B cell (primary cell): ENCODE measurements around the gene PARD6A. TPM values are rescaled to one million over a fixed set of nuclear protein-coding genes. Genes with fewer than 3 reads are reported as not detected.

Experiments used
- ATAC-seq: fragments of 200-7000 bp; cut with Tn5 transposase; one replicate; pipeline ENCODE4 v1.10.0; 2021; ENCODE audit warnings: low read depth, mild to moderate bottlenecking, moderate number of reproducible peaks, moderate library complexity
- CTCF ChIA-PET: fragments of 350-600 bp; sonication (Branson Sonifier 250); formaldehyde crosslinking; loops from one replicate; lab custom pipeline; 2021; ENCODE audit warnings: antibody characterized with exemption, inconsistent platforms; lab: Charles Lee
- POLR2A ChIA-PET: fragments of 350-600 bp; sonication (Branson Sonifier 250); formaldehyde crosslinking; loops from one replicate; lab custom pipeline; 2021; ENCODE audit warnings: antibody characterized with exemption; lab: Charles Lee
- DNase-seq: peaks from one replicate; pipeline ENCODE4 v3.0.0; 2013
- H2AFZ ChIP-seq: 2 replicates; pipeline ENCODE4 v1.6.1; 2012; ENCODE audit warnings: mild to moderate bottlenecking, low read depth, low read length; ENCODE audit not compliant: insufficient read depth, poor library complexity, severe bottlenecking
- H3K27ac ChIP-seq, 2 donors: 1 replicate in 1 of 2; 2 replicates in 1 of 2; pipeline ENCODE4 v1.5.1; 2012 to 2013; ENCODE audit warnings: low read length in 2 of 2, mild to moderate bottlenecking in 2 of 2, moderate library complexity in 1 of 2
- H3K27me3 ChIP-seq, 4 experiments: fragments of 200-600 bp in 1 of 4; sonication (generic) in 1 of 4; replicated peaks in 1 of 4; 1 replicate in 2 of 4; 2 replicates in 2 of 4; pipeline versions ENCODE4 v1.6.1 to v1.7.0; 2013 to 2016; ENCODE audit warnings: low read length in 3 of 4, mild to moderate bottlenecking in 2 of 4, mixed read lengths in 1 of 4, moderate library complexity in 1 of 4; ENCODE audit not compliant: insufficient read depth in 4 of 4, control insufficient read depth in 3 of 4; ENCODE audit errors: control extremely low read depth in 1 of 4
- H3K36me3 ChIP-seq, 2 experiments: replicated peaks in 1 of 2; 1 replicate in 1 of 2; 2 replicates in 1 of 2; pipeline versions ENCODE4 v1.6.1 to v1.7.1; 2013; ENCODE audit warnings: low read length in 1 of 2; ENCODE audit not compliant: insufficient read depth in 2 of 2, control insufficient read depth in 1 of 2; ENCODE audit errors: control extremely low read depth in 1 of 2, extremely low read depth in 1 of 2
- H3K4me1 ChIP-seq, 2 donors: fragments of 200-600 bp in 1 of 2; sonication (generic) in 1 of 2; 1 replicate in 1 of 2; 2 replicates in 1 of 2; pipeline versions ENCODE4 v1.5.1 to v1.6.1; 2013 to 2017; ENCODE audit warnings: low read length in 2 of 2; ENCODE audit not compliant: control insufficient read depth in 2 of 2, insufficient read depth in 2 of 2
- H3K4me2 ChIP-seq: replicated peaks from 2 replicates; pipeline ENCODE3; 2012; ENCODE audit warnings: mild to moderate bottlenecking, low read depth, low read length; ENCODE audit not compliant: poor library complexity, severe bottlenecking
- H3K4me3 ChIP-seq, 5 experiments: fragments of 200-600 bp in 1 of 5; sonication (generic) in 1 of 5; 1 replicate in 3 of 5; 2 replicates in 2 of 5; pipeline versions ENCODE4 v1.5.1 to v1.7.0; 2011 to 2016; ENCODE audit warnings: low read length in 4 of 5, mild to moderate bottlenecking in 4 of 5, low read depth in 2 of 5, control low read depth in 1 of 5, moderate library complexity in 1 of 5; ENCODE audit not compliant: insufficient read depth in 1 of 5; ENCODE audit errors: control extremely low read depth in 1 of 5, extremely low read depth in 1 of 5
- H3K79me2 ChIP-seq: fragments of 200-600 bp; sonication (generic); one replicate; pipeline ENCODE4 v1.6.0; 2016; ENCODE audit warnings: low read length; ENCODE audit not compliant: control insufficient read depth, insufficient read depth
- H3K9ac ChIP-seq: fragments of 200-600 bp; sonication (generic); 2 replicates; pipeline ENCODE4 v1.6.1; 2017; ENCODE audit warnings: mild to moderate bottlenecking, low read length, moderate library complexity
- H3K9me3 ChIP-seq, 3 donors: one replicate each; pipeline versions ENCODE4 v1.6.1 to v1.7.1; 2013; ENCODE audit warnings: low read length in 2 of 3; ENCODE audit not compliant: control insufficient read depth in 2 of 3, insufficient read depth in 1 of 3; ENCODE audit errors: control extremely low read depth in 1 of 3
- H4K20me1 ChIP-seq: 2 replicates; pipeline ENCODE4 v1.6.0; 2012; ENCODE audit warnings: mild to moderate bottlenecking, low read length; ENCODE audit not compliant: insufficient read depth, control insufficient read depth, poor library complexity, severe bottlenecking
- H3K27ac Mint-ChIP-seq: one replicate; pipeline ENCODE4 v1.8.0; 2021; ENCODE audit warnings: mixed read lengths
- H3K27me3 Mint-ChIP-seq: one replicate; pipeline ENCODE4 v1.8.0; 2021; ENCODE audit warnings: mixed read lengths
- H3K4me1 Mint-ChIP-seq: one replicate; pipeline ENCODE4 v1.8.0; 2021; ENCODE audit warnings: mixed read lengths
- H3K4me3 Mint-ChIP-seq: one replicate; pipeline ENCODE4 v1.8.0; 2021; ENCODE audit warnings: mixed read lengths
- H3K9me3 Mint-ChIP-seq: one replicate; pipeline ENCODE4 v1.8.0; 2022; ENCODE audit warnings: mixed read lengths; ENCODE audit not compliant: insufficient read depth
- CTCF ChIP-seq: fragments of 200-600 bp; IDR thresholded peaks from one replicate; pipeline ENCODE4 v1.8.0; 2022; ENCODE audit warnings: antibody characterized with exemption, mild to moderate bottlenecking
- EZH2 ChIP-seq: IDR thresholded peaks from 2 replicates; pipeline ENCODE4 v1.6.1; 2012; ENCODE audit warnings: borderline replicate concordance, low read depth, mild to moderate bottlenecking, moderate library complexity, low read length; ENCODE audit not compliant: insufficient read depth, poor library complexity, severe bottlenecking
- WGBS: methylation state at CpG from one replicate; pipeline ENCODE4 v1.1.5; 2013; ENCODE audit warnings: missing lambda C conversion rate; ENCODE audit not compliant: insufficient coverage; 5-methylcytosine and 5-hydroxymethylcytosine counted together
- intact Hi-C: fragments of 100-400 bp; cut with micrococcal nuclease; formaldehyde crosslinking; loops from one replicate; pipeline ENCODE4 v1.10.0; 2022
- polyA plus RNA-seq: library from polyadenylated mRNA; depleted of rRNA; stranded (reverse); fragments of >200 nt; gene quantifications from 2 replicates; pipeline ENCODE4 v1.2.3, GENCODE V29; 2012
- total RNA-seq, 2 donors: library from RNA; stranded (reverse); fragments of 120-200 nt in 1 of 2; gene quantifications; 1 replicate in 1 of 2; 2 replicates in 1 of 2; pipeline versions ENCODE4 v1.2.3 to v1.2.4, GENCODE V29; 2013 to 2022

Gene PARD6A
- total and polyA plus RNA-seq, 2 donors (not counting 1 experiment from before 2014, with no cell fraction given): 14.8 to 15.9 TPM

DNA sequence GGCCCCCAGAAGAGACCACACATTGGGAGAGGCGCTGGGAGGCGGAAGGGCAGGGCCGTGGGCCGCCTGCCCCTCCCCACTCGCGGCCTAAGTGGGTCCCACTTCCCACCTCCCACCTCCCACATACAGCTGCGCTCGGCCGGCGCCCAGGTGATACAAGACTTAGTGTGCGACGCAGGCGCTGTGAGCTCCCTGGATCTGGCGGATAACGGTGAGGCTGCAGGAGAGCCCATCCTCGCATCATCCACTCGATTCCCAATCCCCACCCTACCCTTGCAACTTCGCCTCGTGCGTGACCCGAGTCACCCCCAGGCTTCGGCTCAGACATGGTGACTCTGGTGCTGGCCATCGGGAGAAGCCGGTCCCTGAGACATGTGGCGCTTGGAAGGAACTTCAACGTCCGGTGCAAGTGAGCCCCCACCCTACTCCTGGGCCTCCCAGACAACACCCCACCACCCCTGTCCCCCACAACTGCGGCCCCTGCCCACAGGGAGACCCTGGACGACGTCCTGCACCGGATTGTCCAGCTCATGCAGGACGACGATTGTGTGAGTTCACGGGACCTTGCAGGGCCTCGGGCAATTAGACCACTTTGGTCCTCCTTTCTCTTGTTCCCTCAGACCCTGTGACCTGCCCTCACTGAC, 11.9 kb upstream of the PARD6A start:
- Histone ChIP-seq H3K4me3 (no peak overlapping the region), H3K27me3 (no peaks in the 10 kb centered on the region), H4K20me1 (peaks cover 39% of the 10 kb centered on the region), H3K27ac (no peak overlapping the region), H3K79me2 (peaks cover 61% of the 10 kb centered on the region), H3K4me1 (peaks cover 12 to 20% of the 10 kb centered on the region in 2 donors), H3K4me2 (no peak overlapping the region), H2AFZ (no peak overlapping the region), H3K9ac (no peak overlapping the region), H3K9me3 (no peaks in the 10 kb centered on the region), H3K36me3 (peaks cover 0 to 56% of the 10 kb centered on the region in 2 experiments)
- intact Hi-C loops: no loop called here
- Mint-ChIP-seq H3K9me3 (no peaks in the 10 kb centered on the region), H3K4me1 (peaks cover 20% of the 10 kb centered on the region), H3K27ac (no peak overlapping the region), H3K27me3 (no peaks in the 10 kb centered on the region), H3K4me3 (no peak overlapping the region)
- WGBS: 99% methylated on average over 26 of the region's 35 CpGs
- DNase-seq (no peak), ATAC-seq (no peak)
- CTCF ChIA-PET: interaction anchor here (0.7 to 8.4 kb wide), 3 partner anchors 87 to 233 kb away, joined by 4 to 220 read pairs (median 4); partner anchors contain the start of gene CTCF
- no peak for TF ChIP-seq CTCF
- no peak for TF ChIP-seq EZH2
- POLR2A ChIA-PET: interaction anchor here (1.8 kb wide), 1 partner anchor 9 kb away, joined by 6 read pairs; no protein-coding TSS in a partner anchor

DNA sequence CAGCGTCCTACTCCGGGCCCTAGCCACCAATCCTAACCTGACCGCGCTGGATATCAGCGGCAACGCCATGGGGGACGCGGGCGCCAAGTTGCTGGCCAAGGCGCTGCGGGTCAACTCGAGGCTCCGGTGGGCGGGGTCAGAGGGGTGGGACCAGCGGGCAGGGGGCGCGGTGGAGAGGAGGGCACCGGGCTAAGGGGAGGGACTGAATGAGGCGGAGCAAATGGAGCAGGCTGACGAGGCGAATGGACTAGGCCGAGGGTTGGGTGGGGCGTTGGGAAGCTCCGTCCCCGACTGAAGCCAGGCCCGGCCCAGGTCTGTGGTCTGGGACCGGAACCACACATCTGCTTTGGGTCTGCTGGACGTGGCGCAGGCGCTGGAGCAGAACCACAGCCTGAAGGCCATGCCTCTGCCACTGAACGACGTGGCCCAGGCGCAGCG, 11.2 kb upstream of the PARD6A start:
- H3K27me3 Mint-ChIP-seq: no peaks in the 10 kb centered on the region
- ATAC-seq (no peak), DNase-seq (no peak)
- Histone ChIP-seq H4K20me1 (peaks cover 46% of the 10 kb centered on the region), H3K9me3 (no peaks in the 10 kb centered on the region), H2AFZ (no peak overlapping the region), H3K27ac (no peak overlapping the region), H3K4me3 (no peak overlapping the region), H3K27me3 (no peaks in the 10 kb centered on the region), H3K79me2 (peaks cover 54% of the 10 kb centered on the region), H3K9ac (no peak overlapping the region), H3K4me2 (no peak overlapping the region), H3K4me1 (peaks cover 10 to 16% of the 10 kb centered on the region in 2 donors), H3K36me3 (peaks cover 0 to 62% of the 10 kb centered on the region in 2 experiments)
- H3K4me3 Mint-ChIP-seq: no peak overlapping the region
- no peaks in the 10 kb centered on the region for H3K9me3 Mint-ChIP-seq
- TF ChIP-seq EZH2 (no peak), CTCF (no peak)
- no peak overlapping the region for H3K27ac Mint-ChIP-seq
- ChIA-PET POLR2A (interaction anchor here (1.8 kb wide), 1 partner anchor 8 kb away, joined by 6 read pairs; no protein-coding TSS in a partner anchor), CTCF (no interaction called here)
- peaks cover 18% of the 10 kb centered on the region for H3K4me1 Mint-ChIP-seq
- 94% methylated on average over 29 of the region's 34 CpGs for WGBS
- intact Hi-C loops: no loop called here
